VCaP (cell line): ENCODE measurements around the gene UGT1A8.
A peak's percentile ranks its signal among the peaks of the same experiment; 100 is the strongest.

Experiments
- H3K27ac ChIP-seq: fragments of 450-650 bp; 2 replicates; pipeline ENCODE4 v1.5.1; 2017
- TF ChIP-seq, protein P1 (sequence below): fragments of 450-650 bp; conservative IDR thresholded peaks from 2 replicates; pipeline ENCODE4 v1.5.1; 2017; ENCODE audit warnings: mild to moderate bottlenecking, moderate library complexity

Gene UGT1A8

DNA sequence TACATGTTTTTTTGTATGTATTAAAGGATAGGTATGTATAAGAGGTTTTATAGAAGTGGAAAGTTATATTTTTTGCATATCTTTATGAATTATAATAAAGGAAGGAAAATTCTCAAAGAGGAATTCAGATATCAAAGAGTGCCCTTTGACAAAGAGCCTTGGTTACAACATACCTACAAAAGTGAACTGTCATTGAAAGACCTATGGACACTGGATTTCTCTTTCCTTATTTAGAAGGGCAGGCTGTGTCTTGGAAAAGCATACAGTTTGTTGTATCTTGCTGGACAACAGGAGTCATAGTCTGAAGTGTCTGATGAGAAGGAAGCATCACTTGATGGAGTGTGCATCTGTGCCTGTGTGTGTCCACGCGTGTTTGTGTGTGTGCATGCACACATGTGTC is 34.0 kb downstream of the UGT1A8 start:
- no peak overlapping the region for H3K27ac ChIP-seq
- TF ChIP-seq, protein P1, sequence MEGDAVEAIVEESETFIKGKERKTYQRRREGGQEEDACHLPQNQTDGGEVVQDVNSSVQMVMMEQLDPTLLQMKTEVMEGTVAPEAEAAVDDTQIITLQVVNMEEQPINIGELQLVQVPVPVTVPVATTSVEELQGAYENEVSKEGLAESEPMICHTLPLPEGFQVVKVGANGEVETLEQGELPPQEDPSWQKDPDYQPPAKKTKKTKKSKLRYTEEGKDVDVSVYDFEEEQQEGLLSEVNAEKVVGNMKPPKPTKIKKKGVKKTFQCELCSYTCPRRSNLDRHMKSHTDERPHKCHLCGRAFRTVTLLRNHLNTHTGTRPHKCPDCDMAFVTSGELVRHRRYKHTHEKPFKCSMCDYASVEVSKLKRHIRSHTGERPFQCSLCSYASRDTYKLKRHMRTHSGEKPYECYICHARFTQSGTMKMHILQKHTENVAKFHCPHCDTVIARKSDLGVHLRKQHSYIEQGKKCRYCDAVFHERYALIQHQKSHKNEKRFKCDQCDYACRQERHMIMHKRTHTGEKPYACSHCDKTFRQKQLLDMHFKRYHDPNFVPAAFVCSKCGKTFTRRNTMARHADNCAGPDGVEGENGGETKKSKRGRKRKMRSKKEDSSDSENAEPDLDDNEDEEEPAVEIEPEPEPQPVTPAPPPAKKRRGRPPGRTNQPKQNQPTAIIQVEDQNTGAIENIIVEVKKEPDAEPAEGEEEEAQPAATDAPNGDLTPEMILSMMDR: no peak

DNA sequence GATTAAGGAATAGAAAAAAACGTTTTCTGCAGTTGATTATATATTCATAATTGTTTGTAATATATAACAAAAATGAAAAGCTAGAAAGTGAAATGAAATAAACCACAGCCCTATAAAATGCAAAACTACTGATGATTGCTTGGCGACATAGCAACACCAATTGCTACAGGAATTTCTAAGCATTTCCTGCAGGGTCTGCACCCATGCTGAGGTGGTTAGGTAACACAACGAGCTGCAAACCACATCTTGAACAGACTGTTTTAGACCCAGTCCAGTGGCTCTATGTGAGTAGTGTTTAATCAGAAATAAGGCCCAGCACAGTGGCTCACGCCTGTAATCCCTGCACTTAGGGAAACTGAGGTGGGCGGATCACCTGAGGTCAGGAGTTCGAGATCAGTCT is 37.1 kb downstream of the UGT1A8 start:
- TF ChIP-seq, protein P1: no peak
- no peak overlapping the region for H3K27ac ChIP-seq

DNA sequence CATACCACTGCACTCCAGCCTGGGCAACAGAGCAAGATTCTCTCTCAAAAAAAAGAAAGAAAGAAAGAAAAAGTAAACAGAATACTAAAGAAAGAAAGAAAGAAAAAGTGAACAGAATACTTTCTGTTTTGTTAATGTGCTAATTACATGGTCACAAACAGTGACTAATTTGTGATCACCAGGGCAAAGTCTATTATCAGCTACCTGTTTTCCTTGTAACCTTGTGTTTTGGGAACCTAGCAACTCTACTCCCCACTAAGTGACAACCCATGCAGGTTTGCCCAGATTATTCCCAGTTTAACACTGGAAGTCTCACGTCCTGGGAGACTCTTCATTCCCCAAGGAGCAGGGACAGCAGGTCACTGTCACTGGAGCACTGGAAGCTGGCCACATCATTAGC is 37.6 kb downstream of the UGT1A8 start:
- TF ChIP-seq, protein P1: no peak

DNA sequence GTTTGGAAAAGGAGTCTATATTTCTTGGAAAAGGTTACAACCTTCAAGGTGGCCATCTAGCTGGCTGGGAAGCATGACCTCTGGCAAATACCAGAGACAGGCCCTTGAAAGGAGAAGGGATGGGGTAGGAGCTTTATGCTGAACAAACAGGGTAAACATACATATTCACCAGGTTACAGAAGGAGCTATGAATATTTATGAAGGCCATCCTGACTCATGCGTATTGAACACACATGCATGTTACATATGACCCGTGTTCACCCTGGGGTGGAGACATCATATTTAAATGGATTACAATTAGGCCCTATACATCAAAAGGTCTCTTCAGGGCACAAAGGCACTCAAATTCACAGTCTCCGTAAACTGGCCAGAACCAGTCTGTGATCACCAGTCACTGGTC is 38.5 kb downstream of the UGT1A8 start:
- peak overlapping the region; percentile 84 for H3K27ac ChIP-seq

More for the DNA sequence above, 37.6 kb downstream of the UGT1A8 start:
- no peak overlapping the region for H3K27ac ChIP-seq

DNA sequence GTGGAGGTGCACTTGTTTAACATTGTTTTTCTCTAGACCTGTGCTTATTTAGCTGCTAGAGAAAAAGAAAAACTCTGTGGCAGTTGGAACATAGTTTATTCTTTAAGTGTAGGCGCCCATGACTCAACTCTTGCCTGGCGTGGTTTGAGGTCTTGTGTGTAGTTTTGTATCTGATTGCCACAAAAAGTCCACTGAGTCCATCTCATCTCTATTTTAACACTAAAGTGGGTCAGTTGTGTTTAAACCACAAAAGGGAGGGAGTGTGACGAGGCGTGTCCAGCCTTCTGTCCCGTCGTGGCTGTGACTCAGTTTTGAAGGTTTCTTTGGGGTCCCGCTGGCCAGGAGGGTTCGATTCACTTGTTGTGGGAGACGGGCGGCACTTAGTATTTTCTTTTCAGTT is 39.0 kb downstream of the UGT1A8 start:
- H3K27ac ChIP-seq: peak overlapping the region; percentile 84
- TF ChIP-seq, protein P1: no peak

DNA sequence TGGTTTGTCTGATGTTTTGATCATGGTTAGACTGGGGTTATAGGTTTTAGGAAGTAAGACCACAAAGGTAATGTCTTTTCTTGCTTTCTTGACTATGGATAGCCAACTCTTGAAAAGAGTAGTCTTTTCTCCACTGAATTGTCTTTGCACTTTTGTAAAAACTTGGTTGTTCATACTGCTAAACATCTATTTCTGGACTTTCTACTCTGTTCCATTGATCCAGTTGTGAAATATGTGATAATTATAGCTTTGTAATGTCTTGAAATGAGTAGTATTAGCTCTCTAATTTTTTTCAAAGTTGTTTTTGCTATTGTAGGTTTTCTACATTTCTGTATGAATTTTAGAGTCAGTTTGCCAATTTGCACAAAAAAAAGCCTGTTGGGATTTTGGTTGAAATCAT is 41.2 kb downstream of the UGT1A8 start:
- TF ChIP-seq, protein P1: no peak
- H3K27ac ChIP-seq: no peak overlapping the region

DNA sequence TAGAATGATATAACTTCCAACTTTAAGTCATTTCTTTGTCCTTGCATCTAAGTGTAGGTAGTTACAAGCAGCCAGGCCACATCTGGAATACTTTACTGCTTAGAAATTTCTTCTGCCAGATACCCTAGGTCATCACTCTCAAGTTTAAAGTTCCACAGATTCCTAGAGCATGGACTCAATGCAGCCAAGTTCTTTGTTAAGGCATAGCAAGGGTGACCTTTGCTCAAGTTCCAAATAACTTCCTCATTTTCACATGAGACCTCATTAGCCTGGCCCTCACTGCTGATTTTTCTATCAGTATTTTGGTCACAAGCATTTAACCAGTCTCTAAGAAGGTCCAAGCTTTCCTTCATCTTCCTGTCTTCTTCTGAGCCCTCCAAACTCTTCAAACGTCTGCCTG is 46.5 kb downstream of the UGT1A8 start:
- TF ChIP-seq, protein P1: no peak
- H3K27ac ChIP-seq: no peak overlapping the region

DNA sequence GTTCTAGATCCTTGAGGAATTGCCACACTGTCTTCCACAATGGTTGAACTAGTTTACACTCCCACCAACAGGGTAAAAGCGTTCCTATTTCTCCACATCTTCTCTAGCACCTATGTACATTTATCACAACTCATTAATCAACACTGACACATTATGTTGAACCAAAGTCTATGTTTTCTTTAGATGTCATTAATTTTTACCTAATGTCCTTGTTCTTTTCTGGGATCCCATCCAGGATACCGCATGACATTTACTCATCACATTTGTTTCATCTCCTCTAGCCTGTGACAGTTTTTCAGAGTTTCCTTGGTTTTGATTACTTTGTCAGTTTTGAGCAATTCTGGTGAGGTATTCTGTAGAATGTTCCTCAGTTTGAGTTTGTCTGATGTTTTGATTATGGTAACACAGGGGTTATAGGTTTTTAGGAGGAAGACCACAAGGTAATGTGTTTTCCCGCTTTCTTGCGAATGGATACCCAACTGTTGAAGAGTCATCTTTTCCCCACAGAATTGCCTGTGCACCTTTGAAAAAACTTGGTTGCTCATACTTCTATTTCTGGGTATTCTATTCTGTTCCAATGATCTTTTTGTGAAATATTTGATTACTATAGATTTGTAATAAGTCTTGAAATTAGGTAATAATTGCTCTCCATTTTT is 51.3 kb downstream of the UGT1A8 start:
- H3K27ac ChIP-seq: no peak overlapping the region
- TF ChIP-seq, protein P1: no peak
